Neural crest cell (in vitro differentiated cells): ENCODE results near the gene PLXNB1. TPM values are rescaled to one million over a fixed set of nuclear protein-coding genes. Genes with fewer than 3 reads are reported as not detected.

Source experiments
- DNase-seq: peaks from one replicate; pipeline ENCODE4 v3.0.0; 2021; ENCODE audit warnings: low read depth, mixed read lengths, low spot score
- H3K27ac Mint-ChIP-seq: one replicate; pipeline ENCODE4 v1.8.0; 2021; ENCODE audit warnings: mild to moderate bottlenecking, mixed read lengths; ENCODE audit not compliant: unreplicated experiment
- H3K27me3 Mint-ChIP-seq: 2 replicates; pipeline ENCODE4 v1.8.0; 2021; ENCODE audit warnings: low read depth, mild to moderate bottlenecking, mixed read lengths
- H3K36me3 Mint-ChIP-seq: 2 replicates; pipeline ENCODE4 v1.8.0; 2021; ENCODE audit warnings: low read depth, mild to moderate bottlenecking, mixed read lengths
- H3K4me1 Mint-ChIP-seq: 2 replicates; pipeline ENCODE4 v1.8.0; 2021; ENCODE audit warnings: mixed read lengths
- H3K4me3 Mint-ChIP-seq: one replicate; pipeline ENCODE4 v1.8.0; 2021; ENCODE audit warnings: mild to moderate bottlenecking, mixed read lengths
- H3K9me3 Mint-ChIP-seq: 2 replicates; pipeline ENCODE4 v1.8.0; 2021; ENCODE audit warnings: mixed read lengths
- total RNA-seq: library from RNA; stranded (reverse); gene quantifications from 2 replicates; pipeline ENCODE4 v1.2.1, GENCODE V29; 2021
- TF ChIP-seq, protein P1 (sequence below): fragments of 200-600 bp; sonication (generic); conservative IDR thresholded peaks from 2 replicates; pipeline ENCODE4 v1.5.0; 2021; ENCODE audit warnings: antibody characterized with exemption, mild to moderate bottlenecking

Gene PLXNB1
- total RNA-seq, 1 donor from 2014 or later: 180 TPM

DNA sequence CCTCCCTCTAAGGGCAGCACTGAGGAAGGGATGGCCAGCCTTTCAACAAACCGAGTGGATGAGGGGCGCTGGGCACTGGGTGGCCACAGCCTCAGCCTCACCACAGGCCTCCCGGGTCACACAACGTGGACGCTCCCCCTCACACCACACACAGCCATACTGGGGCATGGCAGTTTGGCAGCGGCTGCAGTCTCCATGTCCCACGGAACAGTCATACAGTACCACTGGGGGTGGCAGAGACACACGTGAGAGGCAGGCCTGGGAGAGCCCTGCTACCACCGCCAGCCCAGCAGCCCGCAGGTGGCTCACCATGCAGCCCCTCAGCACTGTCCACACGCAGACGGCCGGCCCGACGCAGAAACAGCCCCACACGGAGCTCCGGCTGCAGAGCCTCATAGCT is 11.7 kb downstream of the PLXNB1 start:
- H3K4me1 Mint-ChIP-seq: peaks cover 2% of the 10 kb centered on the region
- TF ChIP-seq, protein P1, sequence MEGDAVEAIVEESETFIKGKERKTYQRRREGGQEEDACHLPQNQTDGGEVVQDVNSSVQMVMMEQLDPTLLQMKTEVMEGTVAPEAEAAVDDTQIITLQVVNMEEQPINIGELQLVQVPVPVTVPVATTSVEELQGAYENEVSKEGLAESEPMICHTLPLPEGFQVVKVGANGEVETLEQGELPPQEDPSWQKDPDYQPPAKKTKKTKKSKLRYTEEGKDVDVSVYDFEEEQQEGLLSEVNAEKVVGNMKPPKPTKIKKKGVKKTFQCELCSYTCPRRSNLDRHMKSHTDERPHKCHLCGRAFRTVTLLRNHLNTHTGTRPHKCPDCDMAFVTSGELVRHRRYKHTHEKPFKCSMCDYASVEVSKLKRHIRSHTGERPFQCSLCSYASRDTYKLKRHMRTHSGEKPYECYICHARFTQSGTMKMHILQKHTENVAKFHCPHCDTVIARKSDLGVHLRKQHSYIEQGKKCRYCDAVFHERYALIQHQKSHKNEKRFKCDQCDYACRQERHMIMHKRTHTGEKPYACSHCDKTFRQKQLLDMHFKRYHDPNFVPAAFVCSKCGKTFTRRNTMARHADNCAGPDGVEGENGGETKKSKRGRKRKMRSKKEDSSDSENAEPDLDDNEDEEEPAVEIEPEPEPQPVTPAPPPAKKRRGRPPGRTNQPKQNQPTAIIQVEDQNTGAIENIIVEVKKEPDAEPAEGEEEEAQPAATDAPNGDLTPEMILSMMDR: no peak
- no peak overlapping the region for H3K27ac Mint-ChIP-seq
- no peak overlapping the region for H3K4me3 Mint-ChIP-seq
- no peaks in the 10 kb centered on the region for H3K27me3 Mint-ChIP-seq
- H3K9me3 Mint-ChIP-seq: no peaks in the 10 kb centered on the region
- DNase-seq: no peak
- peaks cover under 1% of the 10 kb centered on the region for H3K36me3 Mint-ChIP-seq

DNA sequence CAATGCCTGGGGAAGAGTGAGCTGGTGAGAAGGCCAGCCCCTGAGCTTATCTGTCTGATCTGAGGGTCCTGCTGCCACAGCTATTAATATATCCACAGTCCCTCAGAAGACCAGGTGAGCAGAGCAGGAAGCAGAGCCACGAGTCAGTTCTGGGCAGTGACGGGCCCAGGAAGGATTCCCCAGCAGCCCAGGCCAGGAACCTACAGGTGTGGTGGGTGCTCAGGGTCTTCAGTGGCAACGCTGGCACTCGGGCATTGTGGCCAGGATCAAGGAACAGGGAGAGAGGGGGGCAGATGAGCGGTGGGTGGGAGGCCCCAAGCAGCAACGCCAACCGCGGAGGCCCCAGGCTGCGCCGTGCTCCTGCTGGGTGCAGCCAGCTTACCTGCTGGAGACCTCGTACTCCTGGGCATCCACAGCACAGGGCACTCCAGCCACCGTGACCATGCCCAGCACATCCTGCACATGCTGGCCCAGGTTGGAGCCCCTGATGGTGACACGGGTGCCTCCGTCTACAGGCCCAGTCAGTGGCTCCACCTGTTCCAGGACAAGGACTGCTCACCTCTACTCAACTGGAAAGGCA is 12.3 kb downstream of the PLXNB1 start:
- H3K4me1 Mint-ChIP-seq: no peaks in the 10 kb centered on the region
- no peaks in the 10 kb centered on the region for H3K27me3 Mint-ChIP-seq
- H3K4me3 Mint-ChIP-seq: no peak overlapping the region
- H3K27ac Mint-ChIP-seq: peak overlapping the region; percentile 62
- no peaks in the 10 kb centered on the region for H3K9me3 Mint-ChIP-seq
- H3K36me3 Mint-ChIP-seq: peaks cover 2% of the 10 kb centered on the region
- no peak for DNase-seq
- TF ChIP-seq, protein P1: no peak

GRCh38 chr3:48416546-48416945 is 13.3 kb downstream of the PLXNB1 start:
- Mint-ChIP-seq H3K36me3 (peaks cover 2% of the 10 kb centered on the region), H3K27ac (no peak overlapping the region), H3K9me3 (no peaks in the 10 kb centered on the region), H3K4me3 (no peak overlapping the region), H3K27me3 (no peaks in the 10 kb centered on the region), H3K4me1 (no peaks in the 10 kb centered on the region)
- DNase-seq: no peak
- TF ChIP-seq, protein P1: no peak

DNA sequence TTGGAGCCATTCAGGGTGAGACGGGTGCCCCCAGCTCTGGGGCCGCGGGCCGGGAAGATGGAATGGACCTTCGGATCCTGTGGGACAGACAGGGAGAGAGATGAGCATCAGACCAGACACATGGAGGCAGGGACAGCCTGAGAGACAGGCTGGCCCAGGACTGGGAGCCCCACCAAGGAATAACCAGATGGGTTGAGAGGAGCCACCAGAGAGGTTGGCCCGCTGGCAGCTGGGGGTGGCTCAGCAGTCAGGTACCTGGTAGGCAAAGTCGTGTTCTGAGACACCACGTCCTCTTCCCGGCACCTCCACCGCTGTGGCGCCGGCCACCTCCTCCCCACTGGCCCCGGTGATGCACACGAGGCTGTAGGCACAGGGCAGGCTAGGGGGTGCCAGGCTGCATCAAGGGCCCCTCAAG is 13.8 kb downstream of the PLXNB1 start:
- DNase-seq: no peak
- H3K9me3 Mint-ChIP-seq: no peaks in the 10 kb centered on the region
- no peaks in the 10 kb centered on the region for H3K4me1 Mint-ChIP-seq
- H3K4me3 Mint-ChIP-seq: no peak overlapping the region
- TF ChIP-seq, protein P1: no peak
- H3K27ac Mint-ChIP-seq: no peak overlapping the region
- H3K27me3 Mint-ChIP-seq: no peaks in the 10 kb centered on the region
- H3K36me3 Mint-ChIP-seq: peaks cover 2% of the 10 kb centered on the region

DNA sequence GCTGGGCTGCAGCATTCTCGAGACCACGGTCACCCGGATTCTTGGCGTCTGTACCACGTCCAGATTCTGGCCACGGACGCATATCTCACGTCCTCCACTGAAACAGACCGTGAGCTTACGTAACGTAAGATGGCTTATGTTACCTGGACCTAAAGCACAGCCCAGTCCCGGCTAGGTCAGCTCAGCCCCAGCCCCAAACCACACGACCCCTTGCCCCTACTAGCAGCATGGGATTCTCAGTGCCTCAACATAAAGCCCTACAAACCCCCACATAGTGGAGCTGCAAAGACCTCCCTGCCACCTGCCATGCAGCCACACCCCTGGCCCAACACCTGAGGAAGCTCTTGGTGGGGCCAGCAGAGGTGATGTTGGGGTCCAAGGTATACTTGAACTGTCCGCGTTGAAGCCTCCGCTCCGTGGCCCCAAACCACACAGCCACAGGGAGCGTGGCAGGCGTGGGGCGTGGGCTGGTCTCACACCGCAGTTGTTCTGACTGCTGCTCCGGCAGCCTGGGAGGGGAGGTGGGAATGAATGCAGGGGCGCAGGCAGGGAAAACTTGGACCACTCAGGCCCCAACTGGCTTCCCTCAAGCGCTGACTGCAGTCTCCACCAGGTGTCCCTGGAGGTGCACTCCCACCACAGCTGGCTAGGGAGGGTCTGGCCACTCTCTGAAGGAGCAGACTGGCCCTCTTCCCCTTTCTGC is 14.5 kb downstream of the PLXNB1 start:
- Mint-ChIP-seq H3K4me1 (no peaks in the 10 kb centered on the region), H3K36me3 (peaks cover 2% of the 10 kb centered on the region), H3K27me3 (no peaks in the 10 kb centered on the region), H3K27ac (no peak overlapping the region), H3K9me3 (no peaks in the 10 kb centered on the region), H3K4me3 (no peak overlapping the region)
- TF ChIP-seq, protein P1: peak; percentile 14
- no peak for DNase-seq
